Right atrium auricular region (tissue), 2 donors: Measurements from ENCODE around the gene PCSK5. TPM values are rescaled to one million over a fixed set of nuclear protein-coding genes. Genes with fewer than 3 reads are reported as not detected.
"Not testable (repeated sequence)": the region's sequence is repeated elsewhere in the genome, so short reads cannot be mapped to it uniquely, and the experiment has no call there.

Source experiments
- DNase-seq: peaks from one replicate; pipeline ENCODE4 v3.0.0-alpha.2; 2019; ENCODE audit warnings: low spot score
- H3K27ac ChIP-seq, 2 donors: fragments of 200-600 bp; sonication (generic); 1 replicate in 1 of 2; 2 replicates in 1 of 2; pipeline ENCODE4 v1.5.1; 2016 to 2019
- H3K27me3 ChIP-seq, 2 donors: fragments of 200-600 bp; sonication (generic); one replicate each; pipeline versions ENCODE4 v1.5.1 to v1.6.0; 2017 to 2019
- H3K36me3 ChIP-seq: fragments of 200-600 bp; sonication (generic); one replicate; pipeline ENCODE4 v1.5.1; 2016
- H3K4me1 ChIP-seq, 2 donors: fragments of 200-600 bp; sonication (generic); one replicate each; pipeline versions ENCODE4 v1.5.1 to v1.6.0; 2017 to 2019
- H3K4me3 ChIP-seq, 2 donors: fragments of 200-600 bp; sonication (generic); 1 replicate in 1 of 2; 2 replicates in 1 of 2; pipeline ENCODE4 v1.5.1; 2017 to 2019; ENCODE audit warnings: mild to moderate bottlenecking in 1 of 2, moderate library complexity in 1 of 2
- H3K9me3 ChIP-seq, 2 donors: fragments of 200-600 bp; sonication (generic); one replicate each; pipeline ENCODE4 v1.5.1; 2019
- CTCF ChIP-seq, 2 donors: fragments of 200-600 bp; sonication (generic); IDR thresholded peaks; one replicate each; pipeline ENCODE4 v1.5.1; 2019; ENCODE audit warnings: antibody characterized with exemption in 2 of 2
- total RNA-seq, 2 donors: library from RNA; depleted of rRNA; stranded (reverse); fragments of >200 nt; gene quantifications; one replicate each; pipeline ENCODE4 v1.1.0, GENCODE V29; 2016

Gene PCSK5
- total RNA-seq, 2 donors from 2014 or later, result 5.3 to 6.5 TPM

- no peak for TF ChIP-seq CTCF (IDR thresholded peaks at IDR 0.05)
- Histone ChIP-seq H3K27me3 (no peaks in the 10 kb centered on the region), H3K4me3 (no peak overlapping the region), H3K36me3 (no peaks in the 10 kb centered on the region), H3K27ac (peak overlapping the region; percentile 35 to 48), H3K9me3 (no peaks in the 10 kb centered on the region), H3K4me1 (no peaks in the 10 kb centered on the region)
- no peak for DNase-seq
Measured at GRCh38 chr9:76297721-76298239, 407.3 kb downstream of the PCSK5 start.

DNA sequence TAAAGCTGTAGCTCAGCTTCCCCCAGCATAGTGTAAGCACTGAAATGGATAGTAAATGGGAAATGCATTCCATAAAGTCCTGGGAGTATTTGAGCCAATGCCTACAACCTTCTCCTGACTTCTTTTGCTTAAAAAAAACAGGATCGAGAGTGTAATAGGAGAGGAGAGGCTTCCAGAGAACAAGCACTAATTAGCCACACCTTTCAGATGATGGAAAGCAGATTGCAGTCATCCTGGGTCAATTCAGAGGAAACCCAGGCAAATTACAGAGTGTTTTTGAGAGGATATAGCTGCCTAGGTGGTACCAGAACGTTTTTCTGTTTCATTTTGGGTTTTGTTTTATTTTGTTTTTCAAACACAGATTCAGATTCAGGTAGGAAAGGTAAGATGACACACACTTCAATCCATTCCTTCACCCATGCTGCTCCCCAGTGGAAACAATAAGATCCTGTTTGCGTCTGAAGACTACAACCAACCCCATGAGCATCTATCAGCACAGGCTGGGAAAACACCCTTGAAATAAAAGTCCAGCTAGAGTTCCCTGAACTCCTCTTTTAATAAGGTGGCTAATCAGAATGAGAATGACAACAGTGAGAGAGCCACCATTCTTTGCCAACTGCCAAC is 408.2 kb downstream of the PCSK5 start:
- Histone ChIP-seq H3K4me3 (no peak overlapping the region), H3K27me3 (no peaks in the 10 kb centered on the region), H3K27ac (peak overlapping the region in 1 of 2 donors; percentile 48), H3K36me3 (no peaks in the 10 kb centered on the region), H3K9me3 (no peaks in the 10 kb centered on the region), H3K4me1 (no peaks in the 10 kb centered on the region)
- no peak for TF ChIP-seq CTCF (IDR thresholded peaks at IDR 0.05)
- DNase-seq, result no peak

DNA sequence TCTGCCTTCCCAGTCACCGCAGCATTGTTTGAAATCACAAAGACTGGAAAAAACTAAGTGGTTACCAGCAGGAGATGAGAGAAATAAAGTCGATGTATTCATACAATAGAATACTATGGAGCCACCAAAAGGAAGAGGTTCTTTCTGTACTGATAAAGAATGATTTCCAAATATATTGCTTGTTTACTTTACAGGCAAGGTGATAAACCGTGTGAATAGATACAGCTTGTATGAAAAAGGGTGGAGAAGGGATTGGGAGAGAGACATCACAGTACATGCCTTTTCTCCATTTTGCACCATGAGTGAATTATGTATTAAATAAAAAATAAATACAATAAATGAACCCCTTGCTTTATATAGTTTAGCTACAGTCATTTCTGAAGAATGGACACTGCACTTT is 412.1 kb downstream of the PCSK5 start:
- DNase-seq, result no peak
- Histone ChIP-seq H3K9me3 (no peaks in the 10 kb centered on the region), H3K27me3 (no peaks in the 10 kb centered on the region), H3K27ac (no peak overlapping the region), H3K4me3 (no peak overlapping the region), H3K36me3 (no peaks in the 10 kb centered on the region), H3K4me1 (no peaks in the 10 kb centered on the region)
- no peak for TF ChIP-seq CTCF (IDR thresholded peaks at IDR 0.05)

DNA sequence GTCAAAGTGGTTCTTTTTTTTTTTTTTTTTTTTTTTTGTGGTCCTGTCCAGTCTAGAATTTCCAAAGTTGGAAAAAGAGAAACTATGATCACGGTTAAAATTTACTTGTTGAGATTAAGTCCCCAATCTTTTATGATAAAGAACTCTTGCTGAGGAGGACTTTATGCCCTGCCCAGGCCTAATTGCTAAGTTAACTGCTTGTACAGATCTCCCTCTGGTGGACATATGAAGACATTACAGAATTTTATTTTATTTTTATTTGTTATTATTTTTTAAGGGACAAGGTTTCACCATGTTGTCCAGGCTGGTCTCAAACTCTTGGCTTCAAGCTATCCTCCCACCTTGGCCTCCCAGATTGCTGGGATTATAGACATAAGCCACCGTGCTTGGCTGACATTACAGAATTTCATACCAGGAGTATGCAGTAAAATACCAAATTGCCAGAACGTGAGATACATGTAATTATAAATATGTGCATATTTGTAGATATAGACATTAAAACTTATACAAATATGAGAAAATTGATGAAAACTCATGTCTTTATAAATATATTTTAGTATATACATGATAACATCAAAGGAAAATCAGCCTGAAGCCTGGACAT is 412.6 kb downstream of the PCSK5 start:
- H3K27ac ChIP-seq, result no peak overlapping the region
- H3K36me3 ChIP-seq, result no peaks in the 10 kb centered on the region
- peak; percentile 56 to 79 for TF ChIP-seq CTCF (IDR thresholded peaks at IDR 0.05)
- H3K4me1 ChIP-seq, result no peaks in the 10 kb centered on the region
- no peaks in the 10 kb centered on the region for H3K27me3 ChIP-seq
- no peak overlapping the region for H3K4me3 ChIP-seq
- no peak for DNase-seq
- H3K9me3 ChIP-seq, result no peaks in the 10 kb centered on the region

GRCh38 chr9:76307047-76307446 is 416.6 kb downstream of the PCSK5 start:
- not testable (repeated sequence) for H3K27ac ChIP-seq, H3K4me3 ChIP-seq, H3K27me3 ChIP-seq, H3K9me3 ChIP-seq, H3K36me3 ChIP-seq, H3K4me1 ChIP-seq, DNase-seq

DNA sequence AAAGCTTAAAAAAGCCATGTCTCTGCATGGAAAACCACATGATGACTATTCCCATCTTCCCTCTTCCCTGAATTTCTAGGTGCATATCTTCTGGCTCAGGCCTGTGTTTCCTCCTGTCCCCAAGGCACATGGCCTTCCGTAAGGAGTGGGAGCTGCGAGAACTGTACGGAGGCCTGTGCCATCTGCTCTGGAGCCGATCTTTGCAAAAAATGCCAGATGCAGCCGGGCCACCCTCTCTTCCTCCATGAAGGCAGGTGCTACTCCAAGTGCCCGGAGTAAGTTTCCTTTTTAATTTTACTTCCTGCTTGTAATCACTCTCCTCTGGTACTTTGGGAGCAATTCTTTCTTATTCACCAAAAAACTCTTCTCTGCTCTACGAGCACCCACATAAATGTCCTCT is 420.1 kb downstream of the PCSK5 start:
- no peak overlapping the region for H3K27ac ChIP-seq
- TF ChIP-seq CTCF (IDR thresholded peaks at IDR 0.05), result no peak
- DNase-seq, result no peak
- H3K27me3 ChIP-seq, result no peaks in the 10 kb centered on the region
- no peak overlapping the region for H3K4me3 ChIP-seq
- H3K9me3 ChIP-seq, result no peaks in the 10 kb centered on the region
- no peaks in the 10 kb centered on the region for H3K4me1 ChIP-seq
- H3K36me3 ChIP-seq, result no peaks in the 10 kb centered on the region
